Uterus (tissue), 4 donors: ENCODE data around the gene GTF2F2. TPM values are rescaled to one million over a fixed set of nuclear protein-coding genes. Genes with fewer than 3 reads are reported as not detected.

Experiments used
- DNase-seq, 2 donors: peaks; one replicate each; pipeline ENCODE4 v3.0.0-alpha.2; 2019 to 2020
- H3K27ac ChIP-seq, 2 donors: fragments of 200-600 bp; sonication (generic); 1 replicate in 1 of 2; 2 replicates in 1 of 2; pipeline ENCODE4 v1.5.1; 2016 to 2018
- H3K27me3 ChIP-seq, 2 donors: fragments of 200-600 bp; sonication (generic); one replicate each; pipeline ENCODE4 v1.5.1; 2018 to 2019; ENCODE audit warnings: control low read depth in 1 of 2
- H3K36me3 ChIP-seq, 2 donors: fragments of 200-600 bp; sonication (generic); one replicate each; pipeline ENCODE4 v1.5.1; 2019; ENCODE audit warnings: control low read depth in 1 of 2
- H3K4me1 ChIP-seq, 2 donors: fragments of 200-600 bp; sonication (generic); one replicate each; pipeline ENCODE4 v1.5.1; 2018 to 2019; ENCODE audit warnings: control low read depth in 1 of 2
- H3K4me3 ChIP-seq, 2 donors: fragments of 200-600 bp; sonication (generic); 1 replicate in 1 of 2; 2 replicates in 1 of 2; pipeline ENCODE4 v1.5.1; 2018 to 2019; ENCODE audit warnings: mild to moderate bottlenecking in 1 of 2
- H3K9me3 ChIP-seq, 2 donors: fragments of 200-600 bp; sonication (generic); one replicate each; pipeline ENCODE4 v1.5.1; 2019; ENCODE audit warnings: control low read depth in 1 of 2
- CTCF ChIP-seq, 4 experiments: fragments of 200-600 bp in 2 of 4; fragments of 450-650 bp in 2 of 4; sonication (generic) in 2 of 4; IDR thresholded peaks; one replicate each; pipeline ENCODE4 v1.5.1; 2016 to 2019; ENCODE audit warnings: antibody characterized with exemption in 4 of 4, mild to moderate bottlenecking in 2 of 4, moderate library complexity in 1 of 4
- POLR2A ChIP-seq, 2 donors: fragments of 450-650 bp; IDR thresholded peaks; one replicate each; pipeline ENCODE4 v1.6.1; 2016; ENCODE audit warnings: antibody characterized with exemption in 2 of 2, mild to moderate bottlenecking in 1 of 2, moderate library complexity in 1 of 2
- intact Hi-C: fragments of 100-400 bp; cut with DNase I; formaldehyde crosslinking; loops from one replicate; pipeline ENCODE4 v1.15.1; 2023; ENCODE audit warnings: low total_unique reads
- total RNA-seq, 4 donors: library from RNA; depleted of rRNA in 3 of 4; stranded (reverse); fragments of >200 nt in 3 of 4; gene quantifications; one replicate each; pipeline versions ENCODE4 v1.1.0 to v1.2.4, GENCODE V29; 2014 to 2023
- donor health status: DM: yes; HTN: yes; CAD: no.

The GTF2F2 gene
- total RNA-seq, 4 donors from 2014 or later = 6.2 to 35.1 (median 20.9) TPM

GRCh38 chr13:45305079-45305478, 184.8 kb downstream of the GTF2F2 start:
- H3K27ac ChIP-seq = no peak overlapping the region
- no peaks in the 10 kb centered on the region for H3K9me3 ChIP-seq
- intact Hi-C loops = loop anchor here (10.0 kb wide), 1 partner anchor 260 kb away; no protein-coding TSS in a partner anchor
- H3K4me3 ChIP-seq = no peak overlapping the region
- DNase-seq = no peak
- no peaks in the 10 kb centered on the region for H3K36me3 ChIP-seq
- TF ChIP-seq POLR2A (IDR thresholded peaks at IDR 0.05) = no peak
- TF ChIP-seq CTCF (IDR thresholded peaks at IDR 0.05) = no peak
- H3K27me3 ChIP-seq = no peaks in the 10 kb centered on the region
- no peaks in the 10 kb centered on the region for H3K4me1 ChIP-seq

DNA sequence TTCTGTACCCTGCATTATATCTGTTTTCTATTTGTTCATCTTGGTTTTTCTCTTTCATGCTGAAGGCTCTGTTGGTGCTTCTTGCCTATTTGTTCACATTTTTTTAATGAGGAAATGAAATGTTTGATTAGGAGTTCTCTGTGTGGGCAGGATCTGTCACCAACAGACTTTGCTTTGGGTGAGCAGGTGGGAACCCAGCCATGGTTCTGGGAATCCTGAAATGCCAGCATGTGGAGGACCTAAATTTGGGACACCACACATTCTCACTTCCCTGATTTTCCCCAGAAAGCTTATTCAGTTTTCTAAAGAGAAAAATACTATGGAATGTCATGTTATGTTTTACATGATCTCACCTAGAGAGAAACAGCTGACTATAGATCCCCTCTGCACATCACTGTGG, 186.7 kb downstream of the GTF2F2 start:
- no peaks in the 10 kb centered on the region for H3K9me3 ChIP-seq
- intact Hi-C loops = loop anchor here (10.0 kb wide), 1 partner anchor 262 kb away; no protein-coding TSS in a partner anchor

GRCh38 chr13:45310341-45311131, 190.2 kb downstream of the GTF2F2 start:
- H3K4me3 ChIP-seq = peak overlapping the region in 1 of 2 donors; percentile 19

More for the DNA sequence above, 186.7 kb downstream of the GTF2F2 start:
- TF ChIP-seq POLR2A (IDR thresholded peaks at IDR 0.05) = no peak
- no peak for TF ChIP-seq CTCF (IDR thresholded peaks at IDR 0.05)
- H3K4me3 ChIP-seq = no peak overlapping the region
- H3K27me3 ChIP-seq = no peaks in the 10 kb centered on the region
- no peaks in the 10 kb centered on the region for H3K36me3 ChIP-seq
- H3K4me1 ChIP-seq = no peaks in the 10 kb centered on the region
- no peak for DNase-seq
- no peak overlapping the region for H3K27ac ChIP-seq

GRCh38 chr13:45314822-45315221, 194.5 kb downstream of the GTF2F2 start:
- no peaks in the 10 kb centered on the region for H3K27me3 ChIP-seq
- H3K4me3 ChIP-seq = no peak overlapping the region
- no peaks in the 10 kb centered on the region for H3K4me1 ChIP-seq

More at GRCh38 chr13:45310341-45311131, 190.2 kb downstream of the GTF2F2 start:
- no peak for TF ChIP-seq CTCF (IDR thresholded peaks at IDR 0.05)
- no peak for TF ChIP-seq POLR2A (IDR thresholded peaks at IDR 0.05)
- intact Hi-C loops = no loop called here
- no peaks in the 10 kb centered on the region for H3K27me3 ChIP-seq
- no peaks in the 10 kb centered on the region for H3K4me1 ChIP-seq
- no peak overlapping the region for H3K27ac ChIP-seq
- DNase-seq = no peak
- H3K9me3 ChIP-seq = no peaks in the 10 kb centered on the region
- no peaks in the 10 kb centered on the region for H3K36me3 ChIP-seq

More at GRCh38 chr13:45314822-45315221, 194.5 kb downstream of the GTF2F2 start:
- TF ChIP-seq POLR2A (IDR thresholded peaks at IDR 0.05) (no peak), CTCF (IDR thresholded peaks at IDR 0.05) (no peak)
- Histone ChIP-seq H3K9me3 (no peaks in the 10 kb centered on the region), H3K27ac (no peak overlapping the region), H3K36me3 (no peaks in the 10 kb centered on the region)
- intact Hi-C loops = no loop called here
- no peak for DNase-seq
